Right renal pelvis (tissue), 4 donors: ENCODE data around the gene COPS2. TPM values are rescaled to one million over a fixed set of nuclear protein-coding genes. Genes with fewer than 3 reads are reported as not detected.

Experiments
- DNase-seq, 4 donors: peaks; one replicate each; pipeline ENCODE4 v3.0.0-alpha.2; 2013; ENCODE audit warnings: low read depth in 4 of 4, low spot score in 3 of 4, missing footprints in 1 of 4
- polyA plus RNA-seq, 4 donors: library from polyadenylated mRNA; unstranded; fragments of 120-200 nt; gene quantifications; one replicate each; pipeline ENCODE4 v1.2.1, GENCODE V29; 2013; ENCODE audit not compliant: insufficient read length in 4 of 4

The COPS2 gene
- polyA plus RNA-seq, 4 donors: 94.1 to 122 (median 111) TPM

- no peak for DNase-seq
These were observed 8.3 kb upstream of the COPS2 start for GRCh38 chr15:49163678-49164077.

- peak in 2 of 4 donors; percentile 5 to 8 for DNase-seq
These were observed 632 bp upstream of the COPS2 start for GRCh38 chr15:49155834-49156627.

GRCh38 chr15:49154799-49155109 lies 645 bp downstream of the COPS2 start:
- no peak for DNase-seq

GRCh38 chr15:49154359-49154758 lies 1.0 kb downstream of the COPS2 start:
- DNase-seq: no peak

- DNase-seq: no peak
These were observed 2.7 kb downstream of the COPS2 start for GRCh38 chr15:49152552-49153312.

GRCh38 chr15:49151831-49152230 lies 3.6 kb downstream of the COPS2 start:
- no peak for DNase-seq

GRCh38 chr15:49148727-49149126 lies 6.7 kb downstream of the COPS2 start:
- DNase-seq: no peak

GRCh38 chr15:49148298-49148697 lies 7.1 kb downstream of the COPS2 start:
- no peak for DNase-seq

GRCh38 chr15:49145651-49146609 lies 9.5 kb downstream of the COPS2 start:
- DNase-seq: peak in 3 of 4 donors; percentile 21 to 40 (median 35)

- no peak for DNase-seq
These were observed 17.5 kb downstream of the COPS2 start for GRCh38 chr15:49137861-49138260.

GRCh38 chr15:49135911-49136310 lies 19.5 kb downstream of the COPS2 start:
- no peak for DNase-seq

- DNase-seq: no peak
These were observed 20.0 kb downstream of the COPS2 start for GRCh38 chr15:49135342-49135857.

GRCh38 chr15:49134683-49135341 lies 20.6 kb downstream of the COPS2 start:
- no peak for DNase-seq

GRCh38 chr15:49131403-49131802 lies 24.0 kb downstream of the COPS2 start:
- no peak for DNase-seq

- no peak for DNase-seq
These were observed 31.0 kb downstream of the COPS2 start for GRCh38 chr15:49124371-49124770.

- DNase-seq: no peak
These were observed 32.8 kb downstream of the COPS2 start for GRCh38 chr15:49122541-49123062.

- DNase-seq: no peak
These were observed 33.5 kb downstream of the COPS2 start for GRCh38 chr15:49121901-49122300.

- no peak for DNase-seq
These were observed 34.6 kb downstream of the COPS2 start for GRCh38 chr15:49120832-49121231.

- no peak for DNase-seq
These were observed 39.1 kb downstream of the COPS2 start for GRCh38 chr15:49116108-49116857.
